Activated CD4-positive, alpha-beta T cell treated with anti-CD3 and anti-CD28 coated beads, Interleukin-2, amount 10 ng/mL, durations not matched to agents 24 days and 14 days (primary cell): Measurements from ENCODE around the gene CASKIN1. TPM values are rescaled to one million over a fixed set of nuclear protein-coding genes. Genes with fewer than 3 reads are reported as not detected.

Experiments used
- DNase-seq: peaks from one replicate; pipeline ENCODE4 v3.0.0; 2022
- H3K27ac Mint-ChIP-seq: one replicate; pipeline ENCODE4 v1.8.0; 2022; ENCODE audit warnings: mild to moderate bottlenecking, mixed read lengths
- H3K27me3 Mint-ChIP-seq: one replicate; pipeline ENCODE4 v1.8.0; 2022; ENCODE audit warnings: mixed read lengths
- H3K36me3 Mint-ChIP-seq: one replicate; pipeline ENCODE4 v1.8.0; 2022; ENCODE audit warnings: low read depth, mild to moderate bottlenecking, mixed read lengths
- H3K4me1 Mint-ChIP-seq: one replicate; pipeline ENCODE4 v1.8.0; 2021; ENCODE audit warnings: mixed read lengths
- H3K4me3 Mint-ChIP-seq: one replicate; pipeline ENCODE4 v1.8.0; 2022; ENCODE audit warnings: mild to moderate bottlenecking, moderate library complexity, mixed read lengths
- H3K9me3 Mint-ChIP-seq: one replicate; pipeline ENCODE4 v1.8.0; 2021; ENCODE audit warnings: mixed read lengths
- intact Hi-C: fragments of 100-400 bp; cut with micrococcal nuclease; formaldehyde crosslinking; loops from one replicate; pipeline ENCODE4 v1.15.1; 2023
- total RNA-seq: library from RNA; stranded (reverse); gene quantifications from 2 replicates; pipeline ENCODE4 v1.2.3, GENCODE V29; 2022

Gene CASKIN1
- total RNA-seq, 1 donor from 2014 or later: 2.3 TPM

DNA sequence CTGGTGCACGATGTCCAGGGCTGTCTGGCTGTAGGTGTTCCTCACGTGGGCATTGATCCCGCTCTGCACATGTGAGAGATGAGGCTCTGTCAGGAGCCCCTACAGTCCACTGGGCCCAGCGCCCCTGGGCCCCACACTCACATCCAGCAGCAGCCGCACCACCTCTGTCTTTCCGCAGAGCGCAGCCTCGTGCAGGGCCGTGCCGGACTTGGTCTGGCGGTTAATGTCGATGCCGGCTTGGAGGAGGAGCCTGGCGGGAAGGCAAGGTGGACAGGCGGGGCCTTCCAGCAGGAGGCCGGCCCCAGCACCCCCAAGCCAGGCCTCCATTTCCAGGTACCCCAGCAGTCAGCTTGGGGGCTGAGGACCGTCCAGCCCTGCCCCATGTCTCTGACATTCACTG is 9.2 kb downstream of the CASKIN1 start:
- no peaks in the 10 kb centered on the region for H3K4me1 Mint-ChIP-seq
- no peaks in the 10 kb centered on the region for H3K9me3 Mint-ChIP-seq
- intact Hi-C loops: no loop called here

DNA sequence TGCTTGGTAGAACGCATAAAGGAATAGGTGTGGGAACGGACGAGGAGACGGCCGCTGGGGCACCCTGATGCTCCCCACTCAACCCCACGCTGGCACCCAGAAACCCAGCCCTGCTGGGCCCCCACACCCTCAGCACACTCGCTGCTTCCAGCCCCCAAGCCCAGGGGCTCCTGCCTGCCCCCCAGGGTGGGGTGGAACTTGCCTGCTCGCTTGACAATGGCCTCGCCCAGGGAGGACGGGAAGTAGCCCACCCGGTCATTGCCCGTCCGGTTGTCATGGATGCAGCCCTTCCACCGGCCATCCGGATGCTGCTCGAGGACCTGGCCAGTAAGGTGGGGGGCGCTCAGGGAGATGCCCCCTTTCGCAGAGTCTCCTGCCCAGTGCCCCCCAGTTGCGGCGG is 9.9 kb downstream of the CASKIN1 start:
- H3K36me3 Mint-ChIP-seq: no peaks in the 10 kb centered on the region
- no peak for DNase-seq
- no peaks in the 10 kb centered on the region for H3K4me1 Mint-ChIP-seq
- H3K27ac Mint-ChIP-seq: no peak overlapping the region
- no peaks in the 10 kb centered on the region for H3K9me3 Mint-ChIP-seq
- H3K4me3 Mint-ChIP-seq: no peak overlapping the region
- no peaks in the 10 kb centered on the region for H3K27me3 Mint-ChIP-seq
- intact Hi-C loops: no loop called here

More for the DNA sequence above, 9.2 kb downstream of the CASKIN1 start:
- H3K27me3 Mint-ChIP-seq: no peaks in the 10 kb centered on the region
- H3K36me3 Mint-ChIP-seq: no peaks in the 10 kb centered on the region
- DNase-seq: no peak
- no peak overlapping the region for H3K27ac Mint-ChIP-seq
- no peak overlapping the region for H3K4me3 Mint-ChIP-seq

DNA sequence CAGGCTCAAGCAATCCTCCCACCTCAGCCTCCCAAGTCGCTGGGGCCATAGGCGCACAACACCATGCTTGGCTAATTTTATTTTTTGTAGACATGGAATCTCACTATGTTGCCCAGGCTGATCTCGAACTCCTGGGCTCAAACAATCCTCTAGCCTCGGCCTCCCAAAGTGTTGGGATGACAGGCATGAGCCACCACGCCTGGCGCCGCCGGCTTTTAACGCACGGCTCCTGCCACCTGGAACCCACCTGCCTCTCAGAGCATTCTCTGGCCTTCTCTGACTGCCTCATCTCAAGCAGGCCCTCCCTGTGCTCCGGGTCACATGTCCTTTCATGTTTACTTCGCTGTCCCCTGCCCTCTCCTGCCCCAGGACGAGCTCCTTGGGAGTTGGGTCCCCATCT is 10.3 kb downstream of the CASKIN1 start:
- DNase-seq: no peak
- Mint-ChIP-seq H3K36me3 (no peaks in the 10 kb centered on the region), H3K4me1 (no peaks in the 10 kb centered on the region), H3K27me3 (no peaks in the 10 kb centered on the region), H3K27ac (no peak overlapping the region), H3K9me3 (no peaks in the 10 kb centered on the region), H3K4me3 (no peak overlapping the region)
- intact Hi-C loops: no loop called here

DNA sequence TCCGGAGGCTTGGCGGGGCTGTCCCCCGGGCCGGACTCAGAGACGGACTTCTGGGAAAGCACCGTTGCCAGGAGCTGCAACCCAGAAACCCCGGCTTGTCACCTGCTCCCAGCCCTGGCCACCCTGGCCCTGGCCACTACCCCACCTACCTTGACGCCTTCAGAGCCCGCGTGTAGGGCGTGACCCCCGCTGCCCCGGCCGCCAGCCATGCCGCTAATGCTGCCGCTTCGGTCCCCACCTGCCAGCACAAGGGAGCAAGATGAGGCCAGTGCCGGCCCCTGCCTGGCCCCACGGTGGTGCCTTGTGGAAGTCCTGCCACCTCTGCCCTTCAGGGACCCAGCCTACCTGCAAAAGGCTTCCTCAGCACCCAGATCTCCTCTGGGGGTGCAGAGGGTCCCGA is 11.4 kb downstream of the CASKIN1 start:
- no peaks in the 10 kb centered on the region for H3K9me3 Mint-ChIP-seq
- H3K4me1 Mint-ChIP-seq: no peaks in the 10 kb centered on the region
- no peaks in the 10 kb centered on the region for H3K27me3 Mint-ChIP-seq
- H3K27ac Mint-ChIP-seq: no peak overlapping the region
- intact Hi-C loops: no loop called here
- no peaks in the 10 kb centered on the region for H3K36me3 Mint-ChIP-seq
- H3K4me3 Mint-ChIP-seq: no peak overlapping the region
- no peak for DNase-seq

DNA sequence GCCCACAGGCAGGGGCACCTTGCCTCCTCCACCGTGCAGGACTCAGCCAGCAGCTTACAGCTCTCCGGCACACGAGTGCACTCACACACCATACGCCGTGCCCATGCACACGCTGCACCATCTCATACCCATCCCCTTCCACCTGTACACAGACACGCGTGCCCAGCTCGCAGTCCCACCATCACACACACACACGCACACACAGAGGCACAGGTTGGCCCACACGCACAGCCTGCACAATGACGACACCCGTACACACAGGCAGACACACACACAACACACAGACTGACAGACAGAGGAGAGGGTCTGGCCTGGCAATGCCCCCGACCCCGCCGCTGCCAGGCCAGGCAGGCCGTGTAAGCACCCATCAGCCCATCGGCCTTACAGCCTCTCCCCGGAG is 12.1 kb downstream of the CASKIN1 start:
- H3K4me3 Mint-ChIP-seq: no peak overlapping the region
- H3K4me1 Mint-ChIP-seq: no peaks in the 10 kb centered on the region
- intact Hi-C loops: no loop called here
- H3K27me3 Mint-ChIP-seq: no peaks in the 10 kb centered on the region
- H3K9me3 Mint-ChIP-seq: no peaks in the 10 kb centered on the region
- no peaks in the 10 kb centered on the region for H3K36me3 Mint-ChIP-seq
- DNase-seq: no peak
- H3K27ac Mint-ChIP-seq: no peak overlapping the region

DNA sequence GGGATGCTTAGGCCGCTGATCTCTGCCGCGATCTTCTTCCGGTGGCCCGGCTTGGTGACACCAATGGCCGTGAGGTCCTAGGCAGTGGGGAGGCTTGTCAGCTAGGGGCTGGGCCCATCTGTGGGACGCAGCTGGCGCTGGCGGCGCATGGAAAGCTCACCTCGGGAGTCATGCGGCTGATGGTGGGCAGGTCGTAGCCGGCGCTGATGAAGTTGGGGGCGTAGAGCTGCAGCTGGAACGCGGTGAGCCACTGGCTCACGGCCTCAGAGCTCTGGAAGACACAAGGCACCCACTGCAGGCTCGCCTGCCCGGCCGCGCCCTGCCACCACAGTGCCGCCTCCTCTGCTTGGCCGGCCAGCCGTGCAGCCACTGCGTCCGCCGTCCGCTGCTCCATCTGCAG is 12.7 kb downstream of the CASKIN1 start:
- Mint-ChIP-seq H3K27ac (no peak overlapping the region), H3K36me3 (no peaks in the 10 kb centered on the region), H3K27me3 (no peaks in the 10 kb centered on the region), H3K9me3 (no peaks in the 10 kb centered on the region), H3K4me3 (no peak overlapping the region), H3K4me1 (no peaks in the 10 kb centered on the region)
- DNase-seq: no peak
- intact Hi-C loops: no loop called here

DNA sequence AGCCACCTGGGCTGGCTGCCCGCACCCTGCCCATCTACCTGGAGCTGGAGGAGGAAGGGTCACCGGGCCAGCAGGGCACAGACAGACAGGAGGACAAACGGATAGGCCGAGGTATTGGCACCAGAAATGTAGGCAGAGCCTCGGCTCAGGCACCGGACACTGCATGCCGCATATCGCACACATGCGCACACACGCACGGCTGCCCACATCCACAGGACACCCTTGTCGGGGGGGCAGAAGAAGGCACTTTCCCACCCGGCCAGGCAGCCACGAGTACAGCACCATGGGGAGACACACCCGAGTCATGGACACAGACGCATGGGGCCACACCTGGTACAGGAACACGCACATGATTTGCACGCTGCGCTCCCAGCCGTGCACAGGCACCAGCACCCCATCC is 14.5 kb downstream of the CASKIN1 start:
- no peaks in the 10 kb centered on the region for H3K27me3 Mint-ChIP-seq
- H3K36me3 Mint-ChIP-seq: no peaks in the 10 kb centered on the region
- no peak overlapping the region for H3K27ac Mint-ChIP-seq
- no peaks in the 10 kb centered on the region for H3K4me1 Mint-ChIP-seq
- DNase-seq: no peak
- intact Hi-C loops: no loop called here
- no peaks in the 10 kb centered on the region for H3K9me3 Mint-ChIP-seq
- no peak overlapping the region for H3K4me3 Mint-ChIP-seq

DNA sequence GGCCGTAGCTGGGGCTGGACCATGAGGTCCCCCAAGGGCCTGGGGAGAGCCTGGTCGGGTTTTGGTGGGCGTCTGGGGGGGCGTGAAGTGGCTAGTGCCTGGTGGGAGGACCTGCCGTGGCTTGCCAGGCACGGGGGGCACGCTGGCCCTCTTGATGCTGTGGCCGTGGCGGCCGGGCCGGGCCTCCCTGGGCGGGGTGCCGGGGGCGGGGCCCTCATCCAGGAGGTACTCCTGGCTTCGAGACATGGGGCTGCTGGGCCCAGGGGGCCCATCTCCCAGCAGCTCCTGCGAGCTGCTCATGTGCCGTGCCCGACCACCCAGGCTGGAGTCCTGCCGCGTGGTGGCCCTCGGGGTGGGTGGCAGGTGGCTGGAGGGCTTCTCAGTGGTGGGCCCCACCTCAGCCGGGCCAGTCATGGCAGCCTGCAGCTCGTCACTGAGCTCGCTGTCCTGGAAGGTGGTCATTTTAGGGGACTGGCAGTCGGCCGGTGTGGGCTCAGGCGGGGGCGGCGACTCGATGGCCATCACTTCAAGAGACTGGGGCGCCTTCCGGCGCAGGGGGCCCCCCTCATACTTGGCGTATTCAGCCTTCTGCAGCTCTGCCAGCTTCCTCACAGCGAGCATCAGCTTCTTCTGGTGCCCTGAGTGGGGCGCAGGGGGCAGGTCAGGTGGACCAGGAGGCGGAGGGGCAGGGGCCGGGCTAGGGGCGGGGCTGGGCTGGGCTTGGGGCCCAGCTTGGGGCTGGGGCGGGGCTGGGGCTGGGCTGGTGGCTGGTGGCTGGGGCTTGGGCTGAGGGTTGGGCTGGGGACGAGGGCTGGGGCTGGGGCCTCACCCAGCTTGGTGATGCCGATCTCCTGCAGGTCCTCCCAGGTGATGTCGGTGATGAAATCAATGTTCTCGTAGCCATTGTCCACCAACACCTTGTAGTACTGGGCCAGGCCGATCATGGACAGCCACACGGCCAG is 15.2 kb downstream of the CASKIN1 start:
- no peaks in the 10 kb centered on the region for H3K4me1 Mint-ChIP-seq
- DNase-seq: no peak
- H3K9me3 Mint-ChIP-seq: no peaks in the 10 kb centered on the region
- no peak overlapping the region for H3K27ac Mint-ChIP-seq
- H3K36me3 Mint-ChIP-seq: peaks cover under 1% of the 10 kb centered on the region
- H3K4me3 Mint-ChIP-seq: no peak overlapping the region
- intact Hi-C loops: no loop called here
- no peaks in the 10 kb centered on the region for H3K27me3 Mint-ChIP-seq

DNA sequence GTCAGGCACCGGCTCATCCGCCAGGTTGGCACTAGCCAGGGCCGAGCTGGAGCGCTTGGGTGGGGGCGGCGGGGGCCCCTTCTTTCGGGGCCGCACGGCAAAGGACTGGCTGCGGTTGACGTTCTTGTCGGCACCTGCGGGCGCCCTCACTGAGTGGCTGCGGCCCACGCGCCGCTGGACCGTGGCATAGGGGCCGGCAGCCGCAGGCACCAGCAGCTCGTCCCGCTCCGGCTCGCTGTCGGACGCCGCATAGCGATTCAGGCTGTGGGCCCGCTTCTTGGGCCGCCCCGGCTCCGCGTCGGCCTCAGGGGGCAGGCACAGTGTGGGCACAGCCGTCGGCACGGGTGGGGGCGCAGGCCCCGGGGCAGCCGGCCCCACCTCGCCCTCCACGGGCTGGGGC is 15.9 kb downstream of the CASKIN1 start:
- no peaks in the 10 kb centered on the region for H3K9me3 Mint-ChIP-seq
- intact Hi-C loops: no loop called here

DNA sequence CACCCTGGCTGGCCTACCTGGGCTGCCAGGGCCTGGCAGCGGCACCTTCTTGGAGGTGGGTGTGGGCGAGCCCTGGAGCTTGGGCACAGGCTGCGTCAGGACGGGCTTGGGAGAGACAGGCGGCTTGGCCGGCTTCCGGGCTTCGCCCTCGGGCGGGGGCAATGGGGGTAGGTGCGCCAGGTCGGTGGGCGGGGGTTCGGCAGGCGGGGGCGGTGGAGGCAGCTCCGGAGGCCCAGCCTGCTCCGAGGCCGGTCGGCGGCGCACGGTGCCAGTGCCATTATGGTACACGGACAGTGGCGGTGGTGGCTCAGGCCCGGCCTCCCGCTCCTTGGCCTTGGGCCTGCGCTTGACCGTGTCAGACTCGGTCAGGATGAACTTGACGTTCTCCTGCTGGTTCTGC is 16.8 kb downstream of the CASKIN1 start:
- peaks cover 4% of the 10 kb centered on the region for H3K36me3 Mint-ChIP-seq
- no peak for DNase-seq
- H3K27me3 Mint-ChIP-seq: no peaks in the 10 kb centered on the region
- H3K27ac Mint-ChIP-seq: no peak overlapping the region
- H3K4me1 Mint-ChIP-seq: no peaks in the 10 kb centered on the region
- intact Hi-C loops: no loop called here
- H3K4me3 Mint-ChIP-seq: no peak overlapping the region
- H3K9me3 Mint-ChIP-seq: no peaks in the 10 kb centered on the region

More for the DNA sequence above, 15.9 kb downstream of the CASKIN1 start:
- H3K27ac Mint-ChIP-seq: no peak overlapping the region
- H3K36me3 Mint-ChIP-seq: peaks cover 2% of the 10 kb centered on the region
- H3K4me1 Mint-ChIP-seq: no peaks in the 10 kb centered on the region
- no peak for DNase-seq
- H3K4me3 Mint-ChIP-seq: no peak overlapping the region
- H3K27me3 Mint-ChIP-seq: no peaks in the 10 kb centered on the region

DNA sequence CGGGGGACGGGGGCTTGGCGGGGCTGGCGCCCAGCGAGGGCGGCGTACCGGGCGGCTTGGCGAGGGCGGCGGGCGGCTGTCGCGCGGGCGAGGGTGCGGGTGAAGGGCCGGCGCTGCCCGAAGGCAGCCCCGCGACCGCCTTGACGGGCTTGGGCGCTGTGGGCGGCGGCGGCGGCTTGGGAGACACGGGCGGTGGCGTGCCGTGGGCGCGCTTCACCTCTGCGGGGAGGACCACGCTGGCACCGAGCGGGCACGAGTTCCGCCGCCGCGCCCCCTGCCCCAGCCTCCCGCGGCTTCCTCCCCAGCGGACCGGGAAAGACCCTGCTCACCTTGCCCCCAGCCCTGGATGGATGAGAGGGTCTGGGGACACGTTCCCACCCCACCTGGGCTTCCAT is 17.3 kb downstream of the CASKIN1 start:
- intact Hi-C loops: no loop called here
- Mint-ChIP-seq H3K9me3 (no peaks in the 10 kb centered on the region), H3K36me3 (peaks cover 9% of the 10 kb centered on the region)

DNA sequence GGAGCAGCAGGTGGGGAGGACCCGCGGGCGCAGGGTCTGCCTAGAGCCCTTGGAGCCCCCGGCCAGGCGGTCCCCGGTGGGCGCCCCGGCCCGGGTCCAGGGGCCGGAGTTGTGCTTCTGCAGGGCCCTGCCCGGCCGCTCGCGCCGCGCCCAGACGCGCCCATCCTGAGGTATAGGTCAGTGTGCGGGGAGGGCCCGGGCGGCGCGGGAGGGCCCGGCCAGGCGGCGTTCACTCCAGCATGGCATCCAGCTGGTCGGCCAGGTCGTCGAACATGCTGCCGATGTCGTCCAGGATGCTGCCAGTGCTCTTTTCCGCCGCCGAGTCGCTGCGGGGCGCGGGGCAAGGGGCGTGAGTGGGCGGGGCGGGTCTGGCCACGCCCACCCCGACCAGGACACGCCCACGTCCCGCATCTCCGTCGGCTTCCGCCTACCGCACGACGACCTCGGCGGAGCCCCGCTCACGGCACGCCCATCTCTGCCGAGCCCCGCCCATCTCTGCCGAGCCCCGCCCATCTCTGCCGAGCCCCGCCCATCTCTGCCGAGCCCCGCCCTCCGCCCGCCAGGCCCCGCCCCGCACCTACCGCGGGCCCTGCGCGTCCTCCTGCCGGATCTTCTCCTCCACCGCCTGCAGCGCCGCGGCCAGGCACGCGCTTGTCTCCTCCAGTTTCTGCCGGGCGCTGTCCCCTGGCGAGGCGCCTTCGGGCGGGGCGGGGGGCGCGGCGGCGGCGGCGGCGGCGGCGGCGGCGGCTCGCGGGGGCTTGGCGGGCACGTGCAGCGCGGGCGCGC is 17.9 kb downstream of the CASKIN1 start:
- Mint-ChIP-seq H3K36me3 (peaks cover 12% of the 10 kb centered on the region), H3K9me3 (no peaks in the 10 kb centered on the region), H3K27me3 (no peaks in the 10 kb centered on the region), H3K4me3 (no peak overlapping the region), H3K4me1 (no peaks in the 10 kb centered on the region), H3K27ac (no peak overlapping the region)
- DNase-seq: peak; percentile 76
- intact Hi-C loops: no loop called here

More for the DNA sequence above, 17.3 kb downstream of the CASKIN1 start:
- H3K27me3 Mint-ChIP-seq: no peaks in the 10 kb centered on the region
- DNase-seq: no peak
- H3K4me1 Mint-ChIP-seq: no peaks in the 10 kb centered on the region
- no peak overlapping the region for H3K4me3 Mint-ChIP-seq
- no peak overlapping the region for H3K27ac Mint-ChIP-seq

DNA sequence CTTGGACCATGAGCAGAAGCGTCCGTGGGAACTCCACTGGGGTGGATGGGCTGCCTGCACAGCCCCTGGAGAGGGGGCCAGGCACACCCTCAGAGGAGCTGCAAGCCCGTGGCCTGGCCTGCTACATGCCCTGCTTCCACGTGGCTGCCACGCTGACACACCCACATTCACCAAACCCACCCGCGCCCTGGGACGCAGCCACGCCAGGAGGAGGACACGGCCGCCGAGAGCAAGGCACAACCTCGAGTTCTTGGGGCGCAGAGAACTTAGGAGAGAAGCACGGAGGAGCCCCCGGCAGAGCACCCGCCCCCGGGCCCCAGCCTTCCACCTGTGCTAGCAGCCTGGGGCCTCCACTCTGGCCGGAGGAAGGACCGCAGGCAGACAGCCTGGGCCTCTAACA is 18.8 kb downstream of the CASKIN1 start:
- intact Hi-C loops: no loop called here
- Mint-ChIP-seq H3K27ac (no peak overlapping the region), H3K9me3 (no peaks in the 10 kb centered on the region), H3K4me3 (no peak overlapping the region), H3K36me3 (peaks cover 15% of the 10 kb centered on the region), H3K27me3 (no peaks in the 10 kb centered on the region), H3K4me1 (no peaks in the 10 kb centered on the region)
- DNase-seq: no peak

DNA sequence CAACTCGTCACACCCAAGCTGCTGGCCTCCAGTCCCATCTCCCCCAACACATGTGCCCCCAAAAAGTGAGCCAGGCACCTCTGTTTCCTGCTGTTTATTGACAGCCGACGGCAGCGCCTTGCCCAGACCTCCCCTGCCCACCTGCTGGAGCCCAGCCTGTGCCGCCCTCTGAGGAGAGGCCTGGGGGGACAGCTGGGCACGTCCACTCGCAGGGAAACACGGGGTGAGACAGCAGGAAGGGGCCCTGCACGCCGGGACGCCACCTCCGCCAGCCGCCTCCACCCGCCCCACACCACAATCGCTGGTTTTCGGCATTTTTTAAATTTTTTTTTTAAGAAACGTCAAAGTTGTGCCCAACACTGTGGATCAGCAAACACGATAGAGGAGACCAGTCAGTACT is 19.3 kb downstream of the CASKIN1 start:
- H3K27me3 Mint-ChIP-seq: no peaks in the 10 kb centered on the region
- no peak overlapping the region for H3K27ac Mint-ChIP-seq
- H3K4me3 Mint-ChIP-seq: no peak overlapping the region
- H3K36me3 Mint-ChIP-seq: peaks cover 15% of the 10 kb centered on the region
- intact Hi-C loops: no loop called here
- DNase-seq: no peak
- no peaks in the 10 kb centered on the region for H3K9me3 Mint-ChIP-seq
- H3K4me1 Mint-ChIP-seq: no peaks in the 10 kb centered on the region
